Endothelial cell of umbilical vein (primary cell): ENCODE data around the gene KHK. TPM values are rescaled to one million over a fixed set of nuclear protein-coding genes. Genes with fewer than 3 reads are reported as not detected.

ENCODE experiments used
- BruUV-seq: library from RNA; stranded (reverse); fragments of 400-500 nt; replicated peaks from 2 replicates; lab custom pipeline; 2021; lab: Mats Ljungman, UMichigan
- CTCF ChIA-PET: fragments of 300-600, 350-600 bp; sonication (Branson Sonifier 250); formaldehyde crosslinking; loops from one replicate; lab custom pipeline; 2021; ENCODE audit warnings: antibody characterized with exemption, inconsistent platforms; lab: Charles Lee
- POLR2A ChIA-PET: fragments of 300-600, 350-600 bp; sonication (Branson Sonifier 250); formaldehyde crosslinking; loops from one replicate; lab custom pipeline; 2021; ENCODE audit warnings: antibody characterized with exemption, inconsistent platforms; lab: Charles Lee
- DNase-seq: peaks from one replicate; pipeline ENCODE4 v3.0.0-alpha.2; 2011; ENCODE audit warnings: low read depth, low spot score
- FAIRE-seq: peaks from 2 replicates; lab custom pipeline; 2011; peaks lifted over from hg19 to GRCh38; lab: Jason Lieb, UNC
- H2AFZ ChIP-seq: 2 replicates; pipeline ENCODE4 v1.6.0; 2012; ENCODE audit warnings: low read depth, low read length, control low read depth, inconsistent platforms
- H3K27ac ChIP-seq: 2 replicates; pipeline ENCODE4 v1.5.1; 2011; ENCODE audit warnings: low read depth, mild to moderate bottlenecking, control low read depth, low read length, moderate library complexity; ENCODE audit not compliant: insufficient read depth
- H3K27me3 ChIP-seq, 2 experiments: 2 replicates each; pipeline versions ENCODE4 v1.6.0 to v1.6.1; 2011; ENCODE audit warnings: low read length in 2 of 2, mixed read lengths in 1 of 2; ENCODE audit not compliant: control insufficient read depth in 2 of 2, insufficient read depth in 2 of 2
- H3K36me3 ChIP-seq, 2 experiments: 2 replicates in 1 of 2; 3 replicates in 1 of 2; pipeline ENCODE4 v1.5.1; 2011; ENCODE audit warnings: low read length in 2 of 2, mild to moderate bottlenecking in 1 of 2, moderate library complexity in 1 of 2; ENCODE audit not compliant: control insufficient read depth in 2 of 2, insufficient read depth in 2 of 2; ENCODE audit errors: extremely low read depth in 1 of 2
- H3K4me1 ChIP-seq: 3 replicates; pipeline ENCODE4 v1.5.1; 2011; ENCODE audit warnings: mild to moderate bottlenecking, low read length; ENCODE audit not compliant: control insufficient read depth, insufficient read depth; ENCODE audit errors: extremely low read depth
- H3K4me2 ChIP-seq: 2 replicates; pipeline ENCODE4 v1.6.1; 2011; ENCODE audit warnings: low read length, control low read depth, mixed read lengths; ENCODE audit not compliant: insufficient read depth
- H3K4me3 ChIP-seq, 3 experiments: fragments of 200-600 bp in 1 of 3; sonication (generic), shearing (Covaris generic) in 1 of 3; replicated peaks in 1 of 3; 2 replicates each; pipeline ENCODE4 v1.5.1; 2011 to 2016; ENCODE audit warnings: control low read depth in 3 of 3, low read length in 3 of 3, mild to moderate bottlenecking in 2 of 3, inconsistent platforms in 1 of 3, low read depth in 1 of 3, moderate library complexity in 1 of 3; ENCODE audit not compliant: insufficient read depth in 1 of 3
- H3K79me2 ChIP-seq: 2 replicates; pipeline ENCODE4 v1.6.0; 2012; ENCODE audit warnings: low read length, inconsistent platforms; ENCODE audit not compliant: control insufficient read depth, insufficient read depth
- H3K9ac ChIP-seq: replicated peaks from 2 replicates; pipeline ENCODE3; 2011; ENCODE audit warnings: low read length, control low read depth; ENCODE audit not compliant: insufficient read depth; ENCODE audit errors: extremely low read depth
- H3K9me1 ChIP-seq: replicated peaks from 3 replicates; pipeline ENCODE4 v1.6.0; 2011; ENCODE audit warnings: mild to moderate bottlenecking, low read length; ENCODE audit not compliant: control insufficient read depth, insufficient read depth; ENCODE audit errors: extremely low read depth
- H3K9me3 ChIP-seq: replicated peaks from 2 replicates; pipeline ENCODE4 v1.5.1; 2012; ENCODE audit warnings: low read length, inconsistent platforms; ENCODE audit not compliant: control insufficient read depth, insufficient read depth
- H4K20me1 ChIP-seq: replicated peaks from 2 replicates; pipeline ENCODE3; 2011; ENCODE audit warnings: mild to moderate bottlenecking, low read length; ENCODE audit not compliant: control insufficient read depth, insufficient read depth; ENCODE audit errors: extremely low read depth
- EZH2 ChIP-seq: IDR thresholded peaks from 2 replicates; pipeline ENCODE4 v1.6.1; 2012; ENCODE audit warnings: borderline replicate concordance, low read depth, mild to moderate bottlenecking, moderate library complexity, low read length, inconsistent platforms; ENCODE audit not compliant: severe bottlenecking
- FOS ChIP-seq: IDR thresholded peaks from 2 replicates; pipeline ENCODE4 v1.6.1; 2011; ENCODE audit warnings: mild to moderate bottlenecking, low read length, moderate library complexity, borderline replicate concordance; ENCODE audit not compliant: insufficient read depth
- GATA2 ChIP-seq: IDR thresholded peaks from 2 replicates; pipeline ENCODE4 v1.7.0; 2011; ENCODE audit warnings: low read depth, mild to moderate bottlenecking, moderate library complexity, mixed read lengths, low read length; ENCODE audit not compliant: insufficient read length, insufficient read depth
- JUN ChIP-seq: IDR thresholded peaks from 2 replicates; pipeline ENCODE4 v1.6.1; 2011; ENCODE audit warnings: borderline replicate concordance, low read depth; ENCODE audit not compliant: insufficient read length, insufficient read depth
- MYC ChIP-seq: IDR thresholded peaks from one replicate; pipeline ENCODE4 v1.6.1; 2011; ENCODE audit warnings: mild to moderate bottlenecking, low read depth, low read length
- POLR2A ChIP-seq: IDR thresholded peaks from 2 replicates; pipeline ENCODE4 v1.6.1; 2012; ENCODE audit warnings: low read depth, mild to moderate bottlenecking, control low read depth, low read length
- POLR2AphosphoS5 ChIP-seq: IDR thresholded peaks from 2 replicates; pipeline ENCODE4 v1.6.1; 2012; ENCODE audit warnings: low read depth, mild to moderate bottlenecking, control low read depth, low read length, moderate library complexity; ENCODE audit not compliant: insufficient read depth
- dilution Hi-C: fragments of 300-500 bp; cut with MboI; formaldehyde crosslinking; loops from one replicate; pipeline ENCODE4 v1.15.0; 2019; ENCODE audit warnings: low sequenced_read_pairs; ENCODE audit not compliant: extremely low pct_ligation_motif_present
- intact Hi-C: fragments of 100-400 bp; cut with micrococcal nuclease; formaldehyde crosslinking; loops from one replicate; pipeline ENCODE4 v1.10.0; 2022
- polyA plus RNA-seq, 4 experiments: library from polyadenylated mRNA; depleted of rRNA in 3 of 4; stranded (reverse) in 3 of 4; unstranded in 1 of 4; fragments of >200 nt; gene quantifications; 2 replicates each; pipeline versions ENCODE4 v1.2.1 to v1.2.3, GENCODE V29; 2011 to 2012; ENCODE audit warnings: missing spikeins in 1 of 4
- total RNA-seq: library from RNA; stranded (reverse); gene quantifications from 2 replicates; pipeline ENCODE4 v1.2.3, GENCODE V29; 2021
- TF ChIP-seq, protein P1 (sequence below): IDR thresholded peaks from 2 replicates; pipeline ENCODE4 v1.6.1; 2011; ENCODE audit not compliant: insufficient read depth, insufficient read length
- TF ChIP-seq, protein P2 (sequence below), 2 donors: IDR thresholded peaks; 1 replicate in 1 of 2; 2 replicates in 1 of 2; pipeline ENCODE4 v1.5.1; 2011; ENCODE audit warnings: low read length in 2 of 2, mild to moderate bottlenecking in 2 of 2, moderate library complexity in 2 of 2, control low read depth in 1 of 2, inconsistent platforms in 1 of 2, low read depth in 1 of 2; ENCODE audit not compliant: insufficient read depth in 1 of 2; ENCODE audit errors: extremely low read depth in 1 of 2

Gene KHK
- total and polyA plus RNA-seq, 2 donors (not counting 3 experiments of a cell fraction or from before 2014, with no cell fraction given): 2.9 to 4.4 TPM

DNA sequence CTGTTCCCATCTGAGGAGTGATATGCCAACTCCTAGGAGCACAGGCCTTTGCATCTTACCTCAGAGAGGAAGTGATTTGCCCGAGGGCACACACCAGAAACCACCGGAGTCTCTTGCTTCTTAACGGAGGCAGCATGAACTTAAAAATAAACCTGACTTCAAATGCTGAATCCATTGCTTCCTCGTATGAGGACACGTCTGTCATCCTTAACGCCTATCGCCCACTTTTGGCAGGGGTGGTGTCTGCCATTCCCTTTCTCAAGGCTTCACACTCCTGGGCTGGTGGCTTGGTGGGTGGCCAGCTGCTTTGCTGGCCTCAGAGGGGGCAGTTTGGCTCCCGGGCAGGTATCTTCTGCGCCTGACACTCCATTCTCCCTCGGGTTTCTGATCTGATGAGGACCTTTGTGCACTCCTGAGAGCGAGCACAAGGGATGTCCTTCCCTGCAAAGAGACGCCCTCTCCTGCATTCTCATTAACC, 48.9 kb downstream of the KHK start:
- intact Hi-C loops: no loop called here
- CTCF ChIA-PET: interaction anchor here (1.3 to 2.1 kb wide), 4 partner anchors 13 to 129 kb away, joined by 3 to 12 read pairs (median 4); partner anchors contain the start of gene TCF23
- dilution Hi-C loops: no loop called here

DNA sequence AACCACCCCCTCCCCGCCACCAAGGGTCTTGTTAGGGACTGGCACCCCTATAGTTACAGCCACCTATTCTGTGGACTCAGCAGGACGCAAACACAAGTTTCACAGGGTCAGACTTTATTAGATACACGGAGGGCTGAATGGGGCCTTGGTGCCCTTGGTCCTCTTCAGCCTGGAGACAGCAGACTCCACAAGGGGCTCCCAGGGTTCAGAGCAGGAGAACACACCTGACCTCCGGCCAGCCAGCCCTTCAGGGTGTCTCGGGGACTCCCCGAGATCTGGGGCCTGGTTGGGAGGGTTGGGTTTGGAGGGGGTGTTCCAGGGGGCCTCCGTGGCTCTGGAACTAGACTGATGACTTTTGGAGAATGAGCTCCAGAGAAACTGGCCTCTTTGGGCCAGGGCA, 50.2 kb downstream of the KHK start:
- no peak for FAIRE-seq

More for the DNA sequence above, 48.9 kb downstream of the KHK start:
- Histone ChIP-seq H3K9me3 (no peaks in the 10 kb centered on the region), H3K4me2 (no peak overlapping the region), H3K27me3 (no peaks in the 10 kb centered on the region), H3K9me1 (no peaks in the 10 kb centered on the region), H3K4me1 (peaks cover 10% of the 10 kb centered on the region), H3K27ac (no peak overlapping the region), H4K20me1 (no peaks in the 10 kb centered on the region), H3K79me2 (peaks cover 18% of the 10 kb centered on the region), H3K36me3 (peaks cover 6 to 23% of the 10 kb centered on the region in 2 experiments), H2AFZ (peak overlapping the region; percentile 81), H3K4me3 (no peak overlapping the region), H3K9ac (no peak overlapping the region)
- no peak for FAIRE-seq
- TF ChIP-seq MYC: no peak
- no TSS peak for BruUV-seq
- DNase-seq: no peak
- POLR2A ChIA-PET: interaction anchor here (1.9 kb wide), 1 partner anchor 12 kb away, joined by 7 read pairs; the partner anchor contains the start of gene ABHD1

More for the DNA sequence above, 50.2 kb downstream of the KHK start:
- no peaks in the 10 kb centered on the region for H3K9me3 ChIP-seq
- ChIA-PET CTCF (interaction anchor here (0.5 to 1.4 kb wide), 3 partner anchors 12 to 382 kb away, joined by 3 to 4 read pairs (median 3); partner anchors contain the start of gene TCF23), POLR2A (interaction anchor here (0.7 kb wide), 1 partner anchor 12 kb away, joined by 9 read pairs; no protein-coding TSS in a partner anchor)
- H3K9ac ChIP-seq: no peak overlapping the region
- dilution Hi-C loops: no loop called here
- BruUV-seq: no TSS peak
- no peak overlapping the region for H3K4me3 ChIP-seq
- H3K9me1 ChIP-seq: no peaks in the 10 kb centered on the region
- H2AFZ ChIP-seq: no peak overlapping the region
- H4K20me1 ChIP-seq: no peaks in the 10 kb centered on the region
- no peak for TF ChIP-seq POLR2AphosphoS5
- no peak for TF ChIP-seq POLR2A
- no peak for TF ChIP-seq JUN
- TF ChIP-seq, protein P1, sequence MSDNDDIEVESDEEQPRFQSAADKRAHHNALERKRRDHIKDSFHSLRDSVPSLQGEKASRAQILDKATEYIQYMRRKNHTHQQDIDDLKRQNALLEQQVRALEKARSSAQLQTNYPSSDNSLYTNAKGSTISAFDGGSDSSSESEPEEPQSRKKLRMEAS: no peak
- TF ChIP-seq GATA2: no peak
- no peak for TF ChIP-seq MYC
- TF ChIP-seq FOS: no peak
- TF ChIP-seq, protein P2, sequence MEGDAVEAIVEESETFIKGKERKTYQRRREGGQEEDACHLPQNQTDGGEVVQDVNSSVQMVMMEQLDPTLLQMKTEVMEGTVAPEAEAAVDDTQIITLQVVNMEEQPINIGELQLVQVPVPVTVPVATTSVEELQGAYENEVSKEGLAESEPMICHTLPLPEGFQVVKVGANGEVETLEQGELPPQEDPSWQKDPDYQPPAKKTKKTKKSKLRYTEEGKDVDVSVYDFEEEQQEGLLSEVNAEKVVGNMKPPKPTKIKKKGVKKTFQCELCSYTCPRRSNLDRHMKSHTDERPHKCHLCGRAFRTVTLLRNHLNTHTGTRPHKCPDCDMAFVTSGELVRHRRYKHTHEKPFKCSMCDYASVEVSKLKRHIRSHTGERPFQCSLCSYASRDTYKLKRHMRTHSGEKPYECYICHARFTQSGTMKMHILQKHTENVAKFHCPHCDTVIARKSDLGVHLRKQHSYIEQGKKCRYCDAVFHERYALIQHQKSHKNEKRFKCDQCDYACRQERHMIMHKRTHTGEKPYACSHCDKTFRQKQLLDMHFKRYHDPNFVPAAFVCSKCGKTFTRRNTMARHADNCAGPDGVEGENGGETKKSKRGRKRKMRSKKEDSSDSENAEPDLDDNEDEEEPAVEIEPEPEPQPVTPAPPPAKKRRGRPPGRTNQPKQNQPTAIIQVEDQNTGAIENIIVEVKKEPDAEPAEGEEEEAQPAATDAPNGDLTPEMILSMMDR (IDR thresholded peaks at IDR 0.05; ENCODE audit: extremely low read depth in 1 of 2, insufficient read depth in 1 of 2, low read depth in 1 of 2, low read length in 2 of 2): no peak
- TF ChIP-seq EZH2: no peak
- no peak for DNase-seq
- H3K4me1 ChIP-seq: peaks cover 10% of the 10 kb centered on the region
- no peak overlapping the region for H3K27ac ChIP-seq
- peaks cover 4 to 11% of the 10 kb centered on the region in 2 experiments for H3K36me3 ChIP-seq
- no peak overlapping the region for H3K4me2 ChIP-seq
- intact Hi-C loops: no loop called here
- H3K27me3 ChIP-seq: no peaks in the 10 kb centered on the region
- peaks cover 18% of the 10 kb centered on the region for H3K79me2 ChIP-seq
